Fibroblast of lung (primary cell): Measurements from ENCODE around the gene OXER1.

ENCODE experiments used
- CTCF ChIP-seq, 2 donors: IDR thresholded peaks in 1 of 2; conservative IDR thresholded peaks in 1 of 2; 1 replicate in 1 of 2; 2 replicates in 1 of 2; pipeline ENCODE4 v1.5.1; 2011 to 2012; ENCODE audit warnings: low read length in 2 of 2, control low read depth in 1 of 2, inconsistent platforms in 1 of 2, low read depth in 1 of 2, mild to moderate bottlenecking in 1 of 2
- EZH2 ChIP-seq: IDR thresholded peaks from 2 replicates; pipeline ENCODE4 v1.5.1; 2012; ENCODE audit warnings: low read length, control low read depth, mild to moderate bottlenecking; ENCODE audit errors: missing control alignments

- TF ChIP-seq CTCF (conservative IDR thresholded peaks at IDR 0.05 in 1 of 2, IDR thresholded peaks at IDR 0.05 in 1 of 2; ENCODE audit: low read depth in 1 of 2, low read length in 2 of 2) = no peak
- TF ChIP-seq EZH2 = no peak
These were observed 7.7 kb downstream of the OXER1 start for GRCh38 chr2:42756150-42756775.
